GF-D8 (cell line): ENCODE measurements around the gene KRTAP9-1.
"Not testable (repeated sequence)": the region's sequence is repeated elsewhere in the genome, so short reads cannot be mapped to it uniquely, and the experiment has no call there.

Experiments
- DNase-seq: peaks from one replicate; lab custom pipeline; 2025; lab: John Stamatoyannopoulos, UW

Gene KRTAP9-1, protein sequence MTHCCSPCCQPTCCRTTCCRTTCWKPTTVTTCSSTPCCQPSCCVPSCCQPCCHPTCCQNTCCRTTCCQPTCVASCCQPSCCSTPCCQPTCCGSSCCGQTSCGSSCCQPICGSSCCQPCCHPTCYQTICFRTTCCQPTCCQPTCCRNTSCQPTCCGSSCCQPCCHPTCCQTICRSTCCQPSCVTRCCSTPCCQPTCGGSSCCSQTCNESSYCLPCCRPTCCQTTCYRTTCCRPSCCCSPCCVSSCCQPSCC

DNA sequence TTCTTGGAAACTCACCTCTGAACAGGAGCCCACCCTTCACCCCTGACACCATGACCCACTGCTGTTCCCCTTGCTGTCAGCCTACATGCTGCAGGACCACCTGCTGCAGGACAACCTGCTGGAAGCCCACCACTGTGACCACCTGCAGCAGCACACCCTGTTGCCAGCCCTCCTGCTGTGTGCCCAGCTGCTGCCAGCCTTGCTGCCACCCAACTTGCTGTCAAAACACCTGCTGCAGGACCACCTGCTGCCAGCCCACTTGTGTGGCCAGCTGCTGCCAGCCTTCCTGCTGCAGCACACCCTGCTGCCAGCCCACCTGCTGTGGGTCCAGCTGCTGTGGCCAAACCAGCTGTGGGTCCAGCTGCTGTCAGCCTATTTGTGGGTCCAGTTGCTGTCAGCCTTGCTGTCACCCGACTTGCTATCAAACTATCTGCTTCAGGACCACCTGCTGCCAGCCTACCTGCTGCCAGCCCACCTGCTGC is at the start of gene KRTAP9-1:
KRTAP9-1 (plus strand) TSS at position 51 of the 482 bp plus-strand sequence; CDS start at position 51, 0 bp downstream.
- DNase-seq: not testable (repeated sequence)

- no peak for DNase-seq
Measured at GRCh38 chr17:41140360-41141131, 49.1 kb upstream of the KRTAP9-1 start, which contains the start of gene KRTAP4-6. Gene KRTAP4-6 (minus strand): TSS chr17:41140544. CDS start chr17:41140487, 57 bp downstream.

- DNase-seq: no peak
Measured at GRCh38 chr17:41141361-41141760, 48.3 kb upstream of the KRTAP9-1 start.

DNA sequence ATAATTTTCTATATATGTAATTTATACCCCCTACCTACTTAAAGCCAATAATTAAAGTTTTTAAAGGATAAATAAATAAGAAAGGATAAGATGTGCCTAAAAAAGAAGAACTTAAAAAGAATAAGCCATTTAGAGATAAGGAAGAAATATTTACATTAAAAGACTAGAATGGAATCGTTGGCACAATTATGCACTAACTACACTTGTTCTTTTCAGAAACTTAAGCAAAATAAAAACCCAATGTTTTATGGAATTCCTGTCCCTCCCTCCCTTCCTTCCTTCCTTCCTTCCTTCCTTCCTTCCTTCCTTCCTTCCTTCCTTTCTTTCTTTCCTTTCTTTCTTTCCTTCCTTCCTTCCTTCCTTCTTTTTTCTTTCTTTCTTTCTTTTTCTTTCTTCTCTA is 44.8 kb upstream of the KRTAP9-1 start:
- DNase-seq: no peak

DNA sequence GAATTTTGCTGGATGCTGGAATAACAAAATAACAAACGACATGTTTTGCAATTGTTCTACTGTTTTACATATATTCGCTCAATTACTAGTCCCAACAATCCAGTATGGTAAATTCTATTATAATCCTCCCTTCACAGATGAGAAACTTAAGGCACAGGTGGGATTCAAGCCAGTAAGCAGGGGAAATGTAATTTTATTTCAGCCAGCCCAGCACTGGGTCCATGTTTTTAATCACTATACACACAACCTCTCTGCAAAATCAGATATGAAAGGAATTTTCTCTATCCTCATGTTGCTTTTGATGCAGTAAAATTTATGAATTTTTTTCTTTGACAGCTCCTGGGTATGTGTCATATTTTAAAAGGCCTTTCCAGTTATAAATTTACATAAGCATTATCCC is 44.4 kb upstream of the KRTAP9-1 start:
- no peak for DNase-seq

- no peak for DNase-seq
Measured at GRCh38 chr17:41147531-41148204, 42.0 kb upstream of the KRTAP9-1 start.

- DNase-seq: not testable (repeated sequence)
Measured at GRCh38 chr17:41148971-41149651, 40.6 kb upstream of the KRTAP9-1 start.

DNA sequence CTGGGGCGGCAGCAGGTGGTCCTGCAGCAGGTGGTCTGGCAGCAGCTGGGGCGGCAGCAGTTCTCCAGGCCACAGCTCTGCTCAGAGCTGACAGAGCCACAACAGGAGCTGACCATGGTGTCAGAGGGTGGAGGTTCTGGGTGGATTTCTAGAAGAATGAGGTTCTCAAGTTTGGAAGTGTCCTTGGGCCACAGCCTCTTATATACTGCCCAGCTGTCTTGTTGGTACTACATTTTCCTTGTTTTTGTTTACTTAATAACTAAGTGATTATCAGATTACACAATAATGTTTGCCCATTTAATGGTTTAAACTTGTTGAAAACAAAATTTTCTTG is 40.1 kb upstream of the KRTAP9-1 start, which contains the start of gene KRTAP4-5:
KRTAP4-5 (minus strand) TSS at position 174 of the 334 bp plus-strand sequence; CDS start at position 116, 58 bp downstream.
- no peak for DNase-seq

GRCh38 chr17:41150026-41150425 is 39.7 kb upstream of the KRTAP9-1 start:
- DNase-seq: no peak

- DNase-seq: no peak
Measured at GRCh38 chr17:41151525-41151924, 38.2 kb upstream of the KRTAP9-1 start.

DNA sequence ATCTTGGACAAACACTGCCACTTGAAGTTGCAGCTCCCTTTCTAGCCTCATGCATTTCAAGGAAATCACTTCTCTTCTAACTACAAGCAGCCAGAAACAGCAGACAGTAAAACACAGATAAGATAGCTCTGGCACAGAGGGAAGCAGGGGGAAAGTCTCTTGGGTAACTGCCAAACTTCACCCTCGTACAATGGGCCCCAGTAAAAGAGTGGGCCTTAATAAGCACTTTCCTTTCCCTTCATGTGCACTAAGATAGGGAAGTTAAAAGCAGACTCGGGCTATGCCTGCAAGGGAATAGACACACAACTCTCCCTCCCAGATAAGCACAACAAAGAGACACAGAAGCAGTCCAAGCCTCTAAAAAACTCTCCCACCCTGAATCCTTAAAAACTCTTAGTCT is 35.8 kb upstream of the KRTAP9-1 start:
- no peak for DNase-seq

- not testable (repeated sequence) for DNase-seq
Measured at GRCh38 chr17:41160190-41160589, 29.5 kb upstream of the KRTAP9-1 start.

GRCh38 chr17:41160648-41161047 is 29.0 kb upstream of the KRTAP9-1 start, which contains the start of gene KRTAP4-4:
Gene KRTAP4-4 (minus strand): TSS chr17:41160748. CDS start chr17:41160691, 57 bp downstream.
- DNase-seq: no peak

DNA sequence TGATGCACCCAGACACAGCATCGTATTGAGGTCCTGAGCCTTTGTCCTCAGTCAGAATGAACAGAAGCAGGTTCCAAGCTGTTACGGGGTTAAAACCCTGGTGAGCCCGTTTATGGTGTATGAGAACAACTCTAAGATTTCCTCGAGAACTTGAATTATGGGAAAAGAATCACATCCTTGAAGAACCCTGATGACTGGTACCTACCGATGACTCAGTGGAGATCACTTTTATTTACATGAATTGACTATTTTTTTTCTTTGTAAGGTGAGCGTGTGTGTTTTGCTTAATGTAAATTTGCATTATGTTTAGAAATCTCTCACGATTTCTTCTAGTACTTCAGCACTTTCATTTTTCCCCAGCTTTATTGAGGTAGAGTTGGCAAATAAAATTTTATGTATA is 25.9 kb upstream of the KRTAP9-1 start:
- DNase-seq: no peak

DNA sequence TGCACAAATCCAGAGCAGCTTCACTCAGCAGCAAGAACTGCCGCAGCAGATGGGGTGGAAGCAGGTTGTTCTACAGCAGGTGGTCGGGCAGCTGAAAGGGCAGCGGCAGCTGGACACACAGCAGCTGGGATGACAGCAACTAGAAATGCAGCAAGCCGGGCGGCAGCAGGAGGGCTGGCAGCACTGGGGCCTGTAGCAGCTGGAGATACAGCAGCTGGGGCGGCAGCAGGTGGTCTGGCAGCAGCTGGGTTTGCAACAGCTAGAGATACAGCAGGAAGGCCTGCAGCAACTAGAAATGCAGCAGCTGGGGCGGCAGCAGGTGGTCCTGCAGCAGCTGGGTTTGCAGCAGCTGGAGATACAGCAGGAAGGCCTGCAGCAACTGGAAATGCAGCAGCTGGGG is 22.1 kb upstream of the KRTAP9-1 start:
- no peak for DNase-seq

DNA sequence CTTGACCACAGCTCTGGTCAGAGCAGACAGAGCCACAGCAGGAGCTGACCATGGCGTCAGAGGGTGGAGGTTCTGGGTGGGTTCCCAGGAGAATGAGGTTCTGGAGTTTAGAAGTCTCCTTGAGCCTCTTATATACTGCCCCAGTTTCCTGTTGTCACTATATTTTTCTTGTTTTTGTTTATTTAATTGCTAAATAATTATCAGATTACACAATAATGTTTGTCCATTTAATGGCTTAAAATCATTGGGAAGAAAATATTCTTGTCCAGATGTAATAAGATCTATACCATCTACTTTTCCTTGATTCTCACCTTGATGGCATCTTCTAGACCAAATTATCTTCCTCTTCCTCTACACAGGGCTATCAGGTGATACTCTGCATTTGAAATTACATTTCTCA is 21.6 kb upstream of the KRTAP9-1 start, which contains the start of gene KRTAP4-3:
KRTAP4-3 (minus strand) TSS at position 101 of the 400 bp plus-strand sequence; CDS start at position 52, 49 bp downstream.
- no peak for DNase-seq

DNA sequence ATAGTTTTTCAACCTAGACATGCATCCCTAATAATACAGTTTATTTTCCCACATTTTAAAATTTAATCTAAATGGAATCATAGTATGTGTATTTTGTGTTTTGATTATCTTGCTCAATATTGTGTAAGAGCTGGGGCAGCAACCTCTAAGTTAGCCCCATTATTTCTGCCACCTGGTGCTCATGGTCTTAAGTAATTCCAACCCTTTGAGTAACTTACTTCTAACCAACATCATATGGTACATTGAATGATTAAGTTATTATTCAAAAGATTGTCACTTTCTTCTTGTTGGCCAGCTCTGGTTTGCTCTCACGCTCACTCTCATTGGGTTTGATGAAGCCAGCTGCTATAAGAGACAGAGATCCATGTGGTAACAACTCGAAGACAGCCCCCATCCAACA is 17.8 kb upstream of the KRTAP9-1 start:
- DNase-seq: no peak

DNA sequence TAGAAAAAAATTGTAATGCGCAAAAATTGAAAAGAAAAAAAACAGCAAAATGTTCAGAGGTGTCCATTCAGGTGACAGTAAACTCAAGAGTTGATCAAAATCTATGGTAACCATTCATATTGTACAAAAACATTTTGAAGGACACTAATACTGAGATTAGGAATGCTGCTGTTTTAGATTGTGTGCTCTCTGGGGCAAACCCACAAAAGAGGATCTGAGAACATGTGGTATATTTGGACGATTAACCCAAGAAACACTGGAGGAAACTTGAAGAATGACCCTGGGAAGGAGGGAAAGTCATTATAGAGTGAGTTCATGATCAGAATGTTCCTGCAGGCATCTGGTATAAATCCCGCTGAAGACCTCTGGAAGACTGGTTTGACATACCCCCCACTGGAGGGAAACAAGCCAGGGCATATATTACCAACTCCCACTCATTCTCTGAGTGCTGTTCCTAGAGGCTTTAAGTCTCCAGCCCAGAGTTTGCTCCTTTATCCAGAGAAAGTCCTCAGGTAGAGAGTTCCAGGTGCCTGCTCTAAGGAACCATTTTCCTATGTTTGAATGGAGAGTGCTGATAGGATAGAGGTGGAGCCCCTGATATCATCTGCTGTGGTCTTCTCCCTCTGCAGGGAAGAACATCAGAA is 12.8 kb upstream of the KRTAP9-1 start:
- no peak for DNase-seq

DNA sequence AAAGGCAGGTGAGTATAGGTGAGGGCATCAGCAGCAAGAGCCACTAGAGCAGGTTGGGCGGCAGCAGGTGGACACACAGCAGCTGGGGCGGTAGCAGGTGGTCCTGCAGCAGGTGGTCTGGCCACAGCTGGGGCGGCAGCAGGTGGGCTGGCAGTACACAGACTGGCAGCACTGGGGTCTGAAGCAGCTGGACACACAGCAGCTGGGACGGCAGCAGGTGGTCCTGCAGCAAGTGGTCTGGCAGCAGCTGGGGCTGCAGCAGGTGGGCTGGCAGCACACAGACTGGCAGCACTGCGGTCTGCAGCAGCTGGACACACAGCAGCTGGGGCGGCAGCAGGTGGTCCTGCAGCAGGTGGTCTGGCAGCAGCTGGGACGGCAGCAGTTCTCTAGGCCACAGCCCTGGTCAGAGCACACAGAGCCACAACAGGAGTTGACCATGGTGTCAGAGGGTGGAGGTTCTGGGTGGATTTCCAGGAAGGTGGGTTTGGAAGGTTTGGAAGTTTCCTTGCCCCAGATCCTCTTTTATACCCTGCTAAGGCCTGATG is 11.9 kb upstream of the KRTAP9-1 start, which contains the start of gene KRTAP4-2:
KRTAP4-2 (minus strand) TSS at position 495 of the 545 bp plus-strand sequence; CDS start at position 438, 57 bp downstream.
- DNase-seq: no peak

GRCh38 chr17:41178341-41178740 is 11.3 kb upstream of the KRTAP9-1 start:
- no peak for DNase-seq
